RWPE1 (cell line): Measurements from ENCODE around the gene LEF1.
"Not testable (repeated sequence)": the region's sequence is repeated elsewhere in the genome, so short reads cannot be mapped to it uniquely, and the experiment has no call there.

Experiments
- CTCF ChIA-PET: fragments of 350-600 bp; sonication (Branson Sonifier 250); formaldehyde crosslinking; extraction: SDS; loops from one replicate; lab custom pipeline; 2021; lab: Yijun Ruan, JAX
- POLR2A ChIA-PET: fragments of 400-600 bp; formaldehyde crosslinking; extraction: SDS; loops from one replicate; lab custom pipeline; 2020; ENCODE audit warnings: antibody characterized with exemption; ENCODE audit not compliant: low non-redundant PET; lab: Yijun Ruan, JAX
- DNase-seq: peaks from one replicate; pipeline ENCODE4 v3.0.0; 2012; ENCODE audit warnings: low spot score
- H3K27ac ChIP-seq: fragments of 450-650 bp; 2 replicates; pipeline ENCODE4 v1.5.1; 2017
- CTCF ChIP-seq: fragments of 450-650 bp; conservative IDR thresholded peaks from 2 replicates; pipeline ENCODE4 v1.5.1; 2017; ENCODE audit warnings: low read depth, mild to moderate bottlenecking

Gene LEF1

DNA sequence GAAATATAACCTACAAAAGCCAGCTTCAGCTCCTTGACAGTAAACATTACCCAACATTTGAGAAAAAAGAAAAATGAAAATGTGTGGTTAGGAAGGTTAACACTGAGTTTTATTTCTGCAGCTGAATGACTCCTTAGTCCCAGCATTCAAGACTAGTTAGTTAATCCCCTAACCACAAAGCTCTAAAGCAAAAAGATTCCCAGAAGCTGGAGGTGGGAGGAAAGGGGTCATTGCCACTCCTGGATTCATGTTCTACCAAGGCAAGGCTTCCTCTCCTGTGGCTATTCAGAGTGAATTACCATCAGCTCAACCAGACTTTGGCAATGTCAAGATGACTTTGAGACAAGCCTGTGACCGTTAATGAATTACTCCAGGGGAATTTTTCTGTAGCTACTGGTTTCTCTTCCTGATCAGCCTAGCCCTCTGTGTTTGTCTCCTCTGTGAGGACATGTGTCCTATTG is 115.5 kb downstream of the LEF1 start:
- H3K27ac ChIP-seq = no peak overlapping the region
- ChIA-PET POLR2A (no interaction called here), CTCF (interaction anchor here (0.6 kb wide), 3 partner anchors 66 to 1383 kb away, joined by 3 read pairs; no protein-coding TSS in a partner anchor)
- no peak for DNase-seq
- no peak for TF ChIP-seq CTCF

DNA sequence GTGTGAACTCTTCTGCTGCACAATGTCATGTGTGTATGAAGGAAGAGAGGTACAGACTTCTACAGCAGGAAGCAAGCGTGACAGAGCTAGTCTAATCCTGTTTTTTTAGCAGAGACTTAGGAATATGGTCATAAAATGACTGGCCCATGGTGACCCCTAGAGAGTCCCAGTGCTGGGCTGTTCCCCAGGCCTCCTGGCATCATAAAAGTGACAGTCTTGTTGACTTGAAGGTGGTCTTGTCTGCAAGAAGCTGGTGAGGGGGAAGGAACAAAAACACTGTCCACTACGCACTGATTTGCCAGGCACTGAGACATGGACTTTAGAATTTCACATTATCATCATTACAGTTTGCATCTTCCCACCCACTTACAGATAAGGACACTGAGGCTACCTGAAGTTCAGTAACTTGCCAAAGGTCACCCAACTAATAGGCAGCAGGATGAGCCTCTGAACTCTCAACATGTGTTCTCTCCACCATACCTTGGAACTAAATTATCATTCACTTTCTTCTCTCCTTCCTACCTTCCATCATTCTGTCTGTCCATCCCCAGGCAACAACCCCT is 116.1 kb downstream of the LEF1 start:
- ChIA-PET POLR2A (no interaction called here), CTCF (interaction anchor here (0.6 kb wide), 4 partner anchors 66 to 1383 kb away, joined by 3 to 4 read pairs (median 3); no protein-coding TSS in a partner anchor)
- DNase-seq = no peak
- no peak overlapping the region for H3K27ac ChIP-seq
- TF ChIP-seq CTCF = no peak

DNA sequence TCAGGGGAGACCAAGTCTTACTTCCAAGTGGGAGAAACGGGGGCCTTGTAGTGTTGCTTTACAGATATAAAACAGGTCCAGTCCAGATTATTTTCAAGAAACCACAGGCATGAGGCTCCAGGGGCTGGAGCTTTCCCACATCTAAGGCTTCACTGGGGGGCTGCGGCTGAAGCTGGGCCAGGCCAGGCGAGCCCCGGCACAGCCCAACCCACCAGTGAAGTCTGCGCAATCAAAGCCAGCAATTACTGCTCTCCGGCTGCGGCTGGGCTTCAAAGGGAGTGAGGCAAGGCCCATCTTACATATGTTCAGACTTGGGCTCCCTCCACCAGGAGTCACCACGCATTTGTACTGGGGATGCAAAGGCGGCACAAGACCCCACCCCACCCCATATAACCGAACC is 117.4 kb downstream of the LEF1 start:
- no peak for TF ChIP-seq CTCF
- POLR2A ChIA-PET = interaction anchor here (0.6 kb wide), 1 partner anchor 174 kb away, joined by 10 read pairs; no protein-coding TSS in a partner anchor
- H3K27ac ChIP-seq = no peak overlapping the region
- CTCF ChIA-PET = no interaction called here
- DNase-seq = no peak

DNA sequence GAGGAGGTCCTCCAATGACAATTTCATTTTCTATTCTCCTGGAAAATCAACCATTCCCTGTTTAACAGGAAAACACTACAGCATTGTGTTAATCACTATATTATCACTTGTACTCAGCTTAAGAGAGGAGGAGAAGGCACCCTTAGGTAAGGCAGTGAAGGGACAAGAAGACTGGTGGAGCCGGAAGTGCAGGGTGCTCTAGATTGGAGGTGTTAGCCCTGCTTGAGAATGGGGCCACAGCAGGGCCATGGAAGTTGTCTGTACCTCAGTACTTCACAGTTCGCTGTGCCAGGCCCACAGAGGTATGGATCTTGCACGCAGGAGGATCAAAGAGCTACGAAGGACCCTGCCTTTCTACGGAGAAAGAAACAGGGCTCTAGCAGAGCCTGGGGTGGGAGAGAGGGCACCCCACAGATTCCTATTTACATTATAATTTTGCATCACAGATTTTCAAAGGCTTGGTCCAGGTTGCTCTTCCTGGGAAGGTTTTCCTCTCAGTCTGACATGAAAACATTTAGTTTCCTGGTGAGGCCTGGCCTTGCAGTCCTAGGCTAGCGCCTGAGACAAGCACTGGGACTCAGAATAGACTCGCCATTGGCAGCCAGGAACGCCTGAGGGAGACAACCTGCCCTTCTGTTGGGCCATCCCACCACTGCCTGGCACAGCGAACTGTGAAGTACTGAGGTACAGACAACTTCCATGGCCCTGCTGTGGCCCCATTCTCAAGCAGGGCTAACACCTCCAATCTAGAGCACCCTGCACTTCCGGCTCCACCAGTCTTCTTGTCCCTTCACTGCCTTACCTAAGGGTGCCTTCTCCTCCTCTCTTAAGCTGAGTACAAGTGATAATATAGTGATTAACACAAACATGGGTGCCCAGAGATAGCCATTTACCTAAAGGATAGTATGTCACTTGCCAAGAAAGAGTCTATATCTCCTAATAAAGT is 118.3 kb downstream of the LEF1 start:
- POLR2A ChIA-PET = not testable (repeated sequence)
- CTCF ChIA-PET = interaction anchor here (0.5 kb wide), 1 partner anchor 522 kb away, joined by 4 read pairs; no protein-coding TSS in a partner anchor

DNA sequence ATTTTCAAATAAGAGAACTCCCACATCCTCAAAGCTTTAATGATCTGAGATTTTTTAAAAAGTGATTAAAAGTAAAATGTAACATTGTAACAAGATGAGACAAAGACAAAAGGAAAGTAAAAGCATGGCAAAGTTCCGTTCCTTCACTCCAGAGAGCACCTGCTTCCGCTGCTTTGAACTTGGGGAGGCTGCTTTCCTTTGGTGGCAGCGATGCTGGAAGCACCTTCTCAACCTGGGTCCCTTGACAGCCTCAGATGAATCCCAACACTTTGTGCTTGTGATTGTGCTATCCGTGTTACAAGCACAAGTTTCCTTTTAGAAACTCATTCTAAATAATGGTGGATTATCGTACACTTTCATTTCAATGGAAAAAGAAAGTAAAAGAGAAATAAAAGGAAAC is 119.3 kb downstream of the LEF1 start:
- no peak for DNase-seq
- TF ChIP-seq CTCF = no peak
- H3K27ac ChIP-seq = no peak overlapping the region
- ChIA-PET POLR2A (no interaction called here), CTCF (interaction anchor here (0.5 kb wide), 1 partner anchor 31 kb away, joined by 3 read pairs; no protein-coding TSS in a partner anchor)

More for the DNA sequence above, 118.3 kb downstream of the LEF1 start:
- not testable (repeated sequence) for DNase-seq, H3K27ac ChIP-seq

DNA sequence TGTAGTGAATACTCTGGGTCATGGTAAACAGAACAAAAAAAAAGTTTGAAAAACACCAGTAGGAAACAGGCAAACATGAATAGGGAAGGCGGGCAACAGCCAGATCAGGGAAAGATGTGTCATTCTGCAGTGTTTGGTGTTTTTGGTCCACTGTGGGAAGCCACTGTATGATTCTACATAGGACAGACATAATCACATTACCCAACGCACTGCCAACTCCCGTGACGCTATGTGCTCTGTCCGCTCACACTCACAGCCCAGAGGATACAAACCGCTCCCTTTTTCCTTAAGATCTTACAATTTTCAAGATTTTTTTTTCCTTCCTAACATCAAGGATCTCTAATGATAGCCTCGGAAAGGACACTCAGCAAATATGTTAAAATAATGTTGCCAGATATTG is 119.7 kb downstream of the LEF1 start:
- POLR2A ChIA-PET = no interaction called here
- TF ChIP-seq CTCF = no peak
- no peak overlapping the region for H3K27ac ChIP-seq
- no peak for DNase-seq
- CTCF ChIA-PET = no interaction called here
